ENCODE data around the gene TMSB4X.

GRCh38 chrX:12971282-12972003 lies 3.5 kb upstream of the TMSB4X start:
- TF ChIP-seq CTCF (IDR thresholded peaks at IDR 0.05), result no peak
- no peak for TF ChIP-seq POLR2A (IDR thresholded peaks at IDR 0.05)
- no peak for TF ChIP-seq EP300 (IDR thresholded peaks at IDR 0.05)
- no peak for TF ChIP-seq POLR2AphosphoS5 (IDR thresholded peaks at IDR 0.05)

Measured in sigmoid colon (tissue), 4 donors.